GM06990 (cell line): ENCODE results near the gene DKKL1.
"Not testable (repeated sequence)": the region's sequence is repeated elsewhere in the genome, so short reads cannot be mapped to it uniquely, and the experiment has no call there.

Experiments
- DNase-seq: peaks from one replicate; pipeline ENCODE4 v3.0.0-alpha.2; 2011; ENCODE audit not compliant: insufficient read length; ENCODE audit errors: extremely low read depth
- H3K27me3 ChIP-seq: replicated peaks from 2 replicates; pipeline ENCODE4 v1.6.0; 2011; ENCODE audit warnings: low read length; ENCODE audit not compliant: control insufficient read depth, insufficient read depth
- H3K36me3 ChIP-seq: 2 replicates; pipeline ENCODE4 v1.5.1; 2011; ENCODE audit warnings: low read length; ENCODE audit not compliant: control insufficient read depth, insufficient read depth
- H3K4me3 ChIP-seq: replicated peaks from 2 replicates; pipeline ENCODE4 v1.5.1; 2011; ENCODE audit warnings: low read depth, mild to moderate bottlenecking, control low read depth, low read length
- TF ChIP-seq, protein P1 (sequence below): IDR thresholded peaks from 2 replicates; pipeline ENCODE4 v1.5.1; 2011; ENCODE audit warnings: low read length, control low read depth, mild to moderate bottlenecking, inconsistent platforms; ENCODE audit not compliant: insufficient read depth, poor library complexity, severe bottlenecking

Gene DKKL1

DNA sequence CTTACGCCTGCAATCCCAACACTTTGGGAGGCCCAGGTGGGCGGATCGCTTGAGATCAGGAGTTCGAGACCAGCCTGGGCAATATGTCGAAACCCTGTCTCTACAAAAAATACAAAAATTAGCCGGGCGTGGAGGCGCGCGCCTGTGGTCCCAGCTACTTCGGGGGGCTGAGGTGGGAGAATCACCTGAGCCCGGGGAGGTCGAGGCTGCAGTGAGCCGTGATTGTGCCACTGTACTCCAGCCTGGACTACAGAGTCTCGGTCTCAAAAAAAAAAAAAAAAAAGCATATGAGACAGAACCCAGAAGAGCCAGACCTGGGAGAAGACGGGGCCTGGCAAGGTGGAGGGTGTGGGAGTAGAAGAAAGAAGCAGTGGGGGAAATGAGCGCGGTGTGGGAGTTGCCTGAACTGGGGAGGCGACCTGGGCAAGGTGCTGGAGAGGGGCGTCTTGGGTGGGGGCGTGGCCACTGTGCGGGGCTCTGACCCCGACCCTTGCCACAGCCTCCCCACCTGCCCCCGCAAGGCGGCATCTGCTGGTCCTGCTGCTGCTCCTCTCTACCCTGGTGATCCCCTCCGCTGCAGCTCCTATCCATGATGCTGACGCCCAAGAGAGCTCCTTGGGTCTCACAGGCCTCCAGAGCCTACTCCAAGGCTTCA is 533 bp downstream of the DKKL1 start:
- no peaks in the 10 kb centered on the region; the same call in 1 of the 2 replicates for H3K27me3 ChIP-seq
- TF ChIP-seq, protein P1, sequence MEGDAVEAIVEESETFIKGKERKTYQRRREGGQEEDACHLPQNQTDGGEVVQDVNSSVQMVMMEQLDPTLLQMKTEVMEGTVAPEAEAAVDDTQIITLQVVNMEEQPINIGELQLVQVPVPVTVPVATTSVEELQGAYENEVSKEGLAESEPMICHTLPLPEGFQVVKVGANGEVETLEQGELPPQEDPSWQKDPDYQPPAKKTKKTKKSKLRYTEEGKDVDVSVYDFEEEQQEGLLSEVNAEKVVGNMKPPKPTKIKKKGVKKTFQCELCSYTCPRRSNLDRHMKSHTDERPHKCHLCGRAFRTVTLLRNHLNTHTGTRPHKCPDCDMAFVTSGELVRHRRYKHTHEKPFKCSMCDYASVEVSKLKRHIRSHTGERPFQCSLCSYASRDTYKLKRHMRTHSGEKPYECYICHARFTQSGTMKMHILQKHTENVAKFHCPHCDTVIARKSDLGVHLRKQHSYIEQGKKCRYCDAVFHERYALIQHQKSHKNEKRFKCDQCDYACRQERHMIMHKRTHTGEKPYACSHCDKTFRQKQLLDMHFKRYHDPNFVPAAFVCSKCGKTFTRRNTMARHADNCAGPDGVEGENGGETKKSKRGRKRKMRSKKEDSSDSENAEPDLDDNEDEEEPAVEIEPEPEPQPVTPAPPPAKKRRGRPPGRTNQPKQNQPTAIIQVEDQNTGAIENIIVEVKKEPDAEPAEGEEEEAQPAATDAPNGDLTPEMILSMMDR = no peak
- H3K36me3 ChIP-seq = no peaks in the 10 kb centered on the region
- DNase-seq = no peak
- H3K4me3 ChIP-seq = no peak overlapping the region; the same call in 1 of the 2 replicates

DNA sequence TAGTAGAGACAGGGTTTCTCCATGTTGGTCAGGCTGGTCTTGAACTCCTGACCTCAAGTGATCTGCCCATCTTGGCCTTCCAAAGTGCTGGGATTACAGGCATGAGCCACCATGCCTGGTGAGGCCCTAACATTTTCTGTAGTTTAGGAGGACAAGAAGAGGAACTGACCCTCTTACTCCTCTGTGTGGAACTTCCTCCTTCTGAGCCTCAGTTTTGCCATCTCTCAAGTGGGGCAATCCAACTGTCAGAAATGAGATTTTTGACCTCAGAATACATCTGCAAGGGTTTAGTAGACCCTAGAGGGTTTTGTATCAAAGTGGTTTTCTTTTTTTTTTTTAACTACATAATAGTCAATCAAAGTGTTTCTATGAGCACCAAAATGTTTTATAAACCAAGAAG is 2.4 kb downstream of the DKKL1 start:
- DNase-seq = no peak
- H3K4me3 ChIP-seq = no peak overlapping the region
- TF ChIP-seq, protein P1 = no peak

DNA sequence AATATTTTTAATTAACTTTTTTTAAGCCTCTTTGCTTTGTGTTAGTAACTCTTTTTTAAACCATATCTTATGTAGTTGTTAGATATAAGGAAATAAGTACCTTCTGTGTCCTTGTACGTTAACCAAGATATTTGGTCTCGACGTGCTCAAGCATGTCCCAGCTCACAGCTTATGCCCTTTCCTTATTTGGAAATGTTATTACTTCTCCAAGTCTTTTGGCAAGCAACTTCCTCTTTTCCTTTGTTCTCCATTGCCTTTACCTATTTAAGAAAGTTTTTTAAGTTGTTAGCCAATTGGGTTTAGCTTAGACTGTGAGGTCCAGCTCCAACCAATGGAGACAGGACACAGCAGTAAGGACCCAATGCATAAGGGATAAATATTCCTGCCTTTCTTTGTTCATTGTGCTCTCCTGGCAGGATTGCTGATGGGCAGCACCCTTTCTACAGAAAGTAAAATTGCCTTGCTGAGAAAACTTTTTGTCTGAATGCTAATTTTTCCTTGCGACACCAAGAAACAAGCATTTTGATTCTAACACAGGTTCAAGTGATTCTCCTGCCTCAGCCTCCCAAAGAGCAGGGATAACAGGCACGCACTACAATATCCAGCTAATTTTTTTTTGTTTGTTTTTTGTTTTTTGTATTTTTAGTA is 5.2 kb downstream of the DKKL1 start:
- Histone ChIP-seq H3K4me3 (no peak overlapping the region), H3K27me3 (no peaks in the 10 kb centered on the region; the same call in 1 of the 2 replicates), H3K36me3 (no peaks in the 10 kb centered on the region)
- TF ChIP-seq, protein P1 = no peak
- no peak for DNase-seq

More for the DNA sequence above, 2.4 kb downstream of the DKKL1 start:
- Histone ChIP-seq H3K27me3 (no peaks in the 10 kb centered on the region; the same call in none of the 2 replicates), H3K36me3 (no peaks in the 10 kb centered on the region)

DNA sequence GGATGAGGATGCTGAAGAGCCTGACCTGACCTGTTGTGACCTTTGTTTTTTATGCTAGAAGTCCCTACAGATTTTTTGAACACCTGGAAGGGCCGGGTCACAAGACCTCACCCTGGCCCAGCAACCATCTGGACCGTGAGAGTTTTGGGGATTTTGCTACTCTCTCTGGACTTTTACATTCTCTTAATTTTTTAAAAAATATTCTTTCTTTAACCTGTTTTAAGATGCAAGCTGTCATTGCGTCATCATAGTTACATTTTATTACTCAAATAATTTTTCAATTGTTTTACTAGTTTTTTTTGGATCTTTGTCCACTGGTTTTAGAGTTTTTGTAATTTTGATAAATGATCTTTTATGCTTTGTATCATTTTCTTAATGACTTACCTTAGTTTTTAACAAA is 7.5 kb downstream of the DKKL1 start:
- DNase-seq = no peak
- H3K27me3 ChIP-seq = no peaks in the 10 kb centered on the region; the same call in 1 of the 2 replicates
- H3K4me3 ChIP-seq = no peak overlapping the region
- H3K36me3 ChIP-seq = no peaks in the 10 kb centered on the region
- TF ChIP-seq, protein P1 = no peak

DNA sequence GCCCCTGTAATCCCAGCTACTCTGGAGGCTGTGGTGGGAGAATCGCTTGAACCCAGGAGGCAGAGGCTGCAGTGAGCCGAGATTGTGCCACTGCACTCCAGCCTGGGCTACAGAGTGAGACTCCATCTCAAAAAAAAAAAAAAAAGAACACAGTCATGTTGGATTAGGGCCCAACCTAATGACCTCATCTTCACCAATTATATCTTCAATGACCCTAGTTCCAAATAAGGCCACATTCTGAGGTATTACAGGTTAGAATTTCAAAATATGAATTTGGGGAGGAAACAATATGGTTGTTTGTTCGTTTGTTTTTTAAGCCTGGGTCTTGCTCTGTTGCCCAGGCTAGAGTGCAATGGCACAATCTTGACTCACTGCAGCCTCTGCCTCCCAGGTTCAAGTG is 9.5 kb downstream of the DKKL1 start:
- not testable (repeated sequence) for H3K36me3 ChIP-seq, DNase-seq, H3K27me3 ChIP-seq, H3K4me3 ChIP-seq

DNA sequence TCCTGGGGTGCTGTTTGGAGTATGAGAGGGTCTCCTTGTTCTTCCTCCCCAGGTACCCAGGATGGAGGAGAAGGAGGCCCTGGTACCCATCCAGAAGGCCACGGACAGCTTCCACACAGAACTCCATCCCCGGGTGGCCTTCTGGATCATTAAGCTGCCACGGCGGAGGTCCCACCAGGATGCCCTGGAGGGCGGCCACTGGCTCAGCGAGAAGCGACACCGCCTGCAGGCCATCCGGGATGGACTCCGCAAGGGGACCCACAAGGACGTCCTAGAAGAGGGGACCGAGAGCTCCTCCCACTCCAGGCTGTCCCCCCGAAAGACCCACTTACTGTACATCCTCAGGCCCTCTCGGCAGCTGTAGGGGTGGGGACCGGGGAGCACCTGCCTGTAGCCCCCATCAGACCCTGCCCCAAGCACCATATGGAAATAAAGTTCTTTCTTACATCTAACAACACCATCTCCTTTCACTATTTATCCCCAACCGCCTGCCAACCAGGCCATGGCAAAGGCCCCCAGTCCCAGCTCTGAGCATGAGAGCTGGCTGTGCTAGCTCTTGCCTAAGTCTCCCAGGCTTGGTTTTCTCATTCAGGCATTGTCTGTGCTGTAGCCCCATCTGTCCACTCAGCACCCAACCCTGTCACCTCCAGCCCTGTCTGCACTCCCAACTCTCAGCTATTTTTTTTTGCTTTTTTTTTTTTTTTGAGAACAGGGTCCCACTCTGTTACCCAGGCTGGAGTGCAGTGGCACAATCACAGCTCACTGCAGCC is 11.2 kb downstream of the DKKL1 start:
- TF ChIP-seq, protein P1 = no peak
- DNase-seq = no peak
- Histone ChIP-seq H3K27me3 (no peaks in the 10 kb centered on the region; the same call in 1 of the 2 replicates), H3K36me3 (no peaks in the 10 kb centered on the region), H3K4me3 (no peak overlapping the region)
